ENCODE measurements around the gene EIF2AK3. TPM values are rescaled to one million over a fixed set of nuclear protein-coding genes. Genes with fewer than 3 reads are reported as not detected.
A peak's percentile ranks its signal among the peaks of the same experiment; 100 is the strongest.

Gene EIF2AK3
- total and polyA plus RNA-seq, 2 donors from 2014 or later, result 5.7 to 20.8 TPM

DNA sequence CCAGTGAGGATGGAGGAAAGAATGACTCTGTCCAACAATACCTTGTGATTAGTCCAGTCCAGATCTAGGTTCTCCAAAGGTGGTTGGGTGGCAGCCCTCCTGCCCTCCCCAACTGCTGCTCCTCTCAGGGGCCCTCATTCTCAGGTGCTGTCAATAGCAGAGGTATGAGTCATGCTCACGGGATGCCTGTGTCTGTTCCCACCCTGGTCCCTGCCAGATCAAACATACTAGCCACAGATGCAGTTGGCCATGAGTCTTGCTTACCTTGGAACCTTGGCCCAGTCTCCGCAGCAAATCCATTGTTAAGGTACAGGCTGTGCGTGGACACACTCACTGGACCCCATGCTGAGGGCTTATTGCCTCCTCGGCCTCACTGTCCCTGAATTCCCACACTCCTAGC lies 39.3 kb upstream of the EIF2AK3 start:
- H3K4me1 ChIP-seq (ENCODE audit: control insufficient read depth in 2 of 3, insufficient read depth in 2 of 3, low read depth in 1 of 3, low read length in 3 of 3), result no peaks in the 10 kb centered on the region
- no peak overlapping the region for H3K4me3 ChIP-seq (ENCODE audit: low read length in 3 of 3)
- DNase-seq, result no peak
- H3K36me3 ChIP-seq (ENCODE audit: control insufficient read depth in 2 of 3, insufficient read depth in 3 of 3, low read length in 3 of 3), result no peaks in the 10 kb centered on the region
- H3K27me3 ChIP-seq (ENCODE audit: control insufficient read depth, insufficient read depth, low read length), result no peaks in the 10 kb centered on the region
- H3K9ac ChIP-seq (ENCODE audit: low read length in 3 of 3), result no peak overlapping the region
- intact Hi-C loops (cut with DNase I), result no loop called here
- TF ChIP-seq, protein P1, sequence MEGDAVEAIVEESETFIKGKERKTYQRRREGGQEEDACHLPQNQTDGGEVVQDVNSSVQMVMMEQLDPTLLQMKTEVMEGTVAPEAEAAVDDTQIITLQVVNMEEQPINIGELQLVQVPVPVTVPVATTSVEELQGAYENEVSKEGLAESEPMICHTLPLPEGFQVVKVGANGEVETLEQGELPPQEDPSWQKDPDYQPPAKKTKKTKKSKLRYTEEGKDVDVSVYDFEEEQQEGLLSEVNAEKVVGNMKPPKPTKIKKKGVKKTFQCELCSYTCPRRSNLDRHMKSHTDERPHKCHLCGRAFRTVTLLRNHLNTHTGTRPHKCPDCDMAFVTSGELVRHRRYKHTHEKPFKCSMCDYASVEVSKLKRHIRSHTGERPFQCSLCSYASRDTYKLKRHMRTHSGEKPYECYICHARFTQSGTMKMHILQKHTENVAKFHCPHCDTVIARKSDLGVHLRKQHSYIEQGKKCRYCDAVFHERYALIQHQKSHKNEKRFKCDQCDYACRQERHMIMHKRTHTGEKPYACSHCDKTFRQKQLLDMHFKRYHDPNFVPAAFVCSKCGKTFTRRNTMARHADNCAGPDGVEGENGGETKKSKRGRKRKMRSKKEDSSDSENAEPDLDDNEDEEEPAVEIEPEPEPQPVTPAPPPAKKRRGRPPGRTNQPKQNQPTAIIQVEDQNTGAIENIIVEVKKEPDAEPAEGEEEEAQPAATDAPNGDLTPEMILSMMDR (IDR thresholded peaks at IDR 0.05; ENCODE audit: borderline replicate concordance, extremely low read depth, insufficient read depth), result no peak
- no peak overlapping the region for H3K27ac ChIP-seq (ENCODE audit: low read depth in 2 of 2, low read length in 2 of 2)
- H3K9me3 ChIP-seq (ENCODE audit: control insufficient read depth in 2 of 3, insufficient read depth in 1 of 3, low read length in 3 of 3), result peaks cover 0 to 3% (median 0%) of the 10 kb centered on the region in 3 donors
- no peak for FAIRE-seq

DNA sequence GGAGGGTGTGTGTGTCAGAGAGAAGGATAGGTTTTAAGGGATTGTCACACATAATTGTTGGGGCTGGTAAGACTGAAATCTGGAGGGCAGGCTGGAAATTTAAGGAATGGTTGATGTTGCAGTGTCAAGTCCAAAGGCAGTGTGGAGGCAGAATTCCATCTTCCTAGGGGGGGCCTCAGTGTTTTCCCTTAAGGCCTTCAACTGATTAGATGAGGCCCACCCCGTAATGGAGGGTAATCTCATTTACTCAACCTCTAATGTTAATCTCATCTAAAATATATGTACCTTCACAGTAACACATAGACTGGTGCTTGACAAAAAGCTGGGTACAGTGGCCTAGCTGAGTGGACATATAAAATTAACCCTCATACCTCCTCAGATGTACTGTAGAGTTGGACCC lies 33.4 kb upstream of the EIF2AK3 start:
- Histone ChIP-seq H3K27me3 (ENCODE audit: control insufficient read depth, insufficient read depth, low read length) (no peaks in the 10 kb centered on the region), H3K9ac (ENCODE audit: low read length in 3 of 3) (no peak overlapping the region), H3K9me3 (ENCODE audit: control insufficient read depth in 2 of 3, insufficient read depth in 1 of 3, low read length in 3 of 3) (peaks cover 0 to 3% (median 0%) of the 10 kb centered on the region in 3 donors), H3K4me1 (ENCODE audit: control insufficient read depth in 2 of 3, insufficient read depth in 2 of 3, low read depth in 1 of 3, low read length in 3 of 3) (peaks cover 0 to 5% (median 0%) of the 10 kb centered on the region in 3 donors), H3K27ac (ENCODE audit: low read depth in 2 of 2, low read length in 2 of 2) (no peak overlapping the region), H3K4me3 (ENCODE audit: low read length in 3 of 3) (no peak overlapping the region), H3K36me3 (ENCODE audit: control insufficient read depth in 2 of 3, insufficient read depth in 3 of 3, low read length in 3 of 3) (no peaks in the 10 kb centered on the region)
- TF ChIP-seq, protein P1 (IDR thresholded peaks at IDR 0.05; ENCODE audit: borderline replicate concordance, extremely low read depth, insufficient read depth), result no peak
- intact Hi-C loops (cut with DNase I), result no loop called here
- FAIRE-seq, result no peak
- DNase-seq, result no peak

DNA sequence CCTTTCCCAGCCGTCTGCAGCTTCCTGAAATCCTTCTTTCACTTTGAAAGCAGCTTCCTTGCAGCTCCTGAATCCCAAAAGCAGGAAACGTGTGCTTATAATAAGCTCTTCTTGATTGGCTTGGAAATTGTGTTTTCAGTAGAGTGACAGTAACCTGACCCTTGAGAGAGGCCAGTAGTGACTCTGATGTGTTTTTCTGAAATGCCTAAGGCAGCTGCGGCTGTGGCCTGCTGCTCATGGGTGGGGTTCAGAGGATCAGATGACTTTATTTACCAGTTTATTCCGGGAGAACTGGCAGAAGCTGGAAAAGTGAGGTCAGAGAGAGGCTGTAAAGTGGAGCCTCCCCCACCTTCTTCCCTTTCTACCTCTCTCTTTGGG lies 32.3 kb upstream of the EIF2AK3 start:
- DNase-seq, result peak in 3 of 5 donors; percentile 15 to 62 (median 42)
- H3K9me3 ChIP-seq (ENCODE audit: control insufficient read depth in 2 of 3, insufficient read depth in 1 of 3, low read length in 3 of 3), result peaks cover 0 to 3% (median 0%) of the 10 kb centered on the region in 3 donors
- no peak overlapping the region for H3K9ac ChIP-seq (ENCODE audit: low read length in 3 of 3)
- H3K27ac ChIP-seq (ENCODE audit: low read depth in 2 of 2, low read length in 2 of 2), result peak overlapping the region; percentile 13 to 71
- H3K4me3 ChIP-seq (ENCODE audit: low read length in 3 of 3), result no peak overlapping the region
- no peak for FAIRE-seq
- no peaks in the 10 kb centered on the region for H3K36me3 ChIP-seq (ENCODE audit: control insufficient read depth in 2 of 3, insufficient read depth in 3 of 3, low read length in 3 of 3)
- H3K4me1 ChIP-seq (ENCODE audit: control insufficient read depth in 2 of 3, insufficient read depth in 2 of 3, low read depth in 1 of 3, low read length in 3 of 3), result peaks cover 0 to 5% (median 0%) of the 10 kb centered on the region in 3 donors
- intact Hi-C loops (cut with DNase I), result no loop called here
- no peaks in the 10 kb centered on the region for H3K27me3 ChIP-seq (ENCODE audit: control insufficient read depth, insufficient read depth, low read length)
- TF ChIP-seq, protein P1 (IDR thresholded peaks at IDR 0.05; ENCODE audit: borderline replicate concordance, extremely low read depth, insufficient read depth), result no peak
